Right ventricle myocardium inferior (tissue), 1 donor: ENCODE measurements around the gene SCAPER. TPM values are rescaled to one million over a fixed set of nuclear protein-coding genes. Genes with fewer than 3 reads are reported as not detected.
A peak's percentile ranks its signal among the peaks of the same experiment; 100 is the strongest.
"Not testable (repeated sequence)": the region's sequence is repeated elsewhere in the genome, so short reads cannot be mapped to it uniquely, and the experiment has no call there.

Experiments used
- ATAC-seq: fragments of 200-7000 bp; cut with Tn5 transposase; one replicate; pipeline ENCODE4 v1.9.1; 2020; ENCODE audit warnings: mild to moderate bottlenecking, moderate library complexity
- DNase-seq: peaks from one replicate; pipeline ENCODE4 v3.0.0; 2021; ENCODE audit errors: missing footprints
- intact Hi-C: fragments of 100-400 bp; cut with DNase I; formaldehyde crosslinking; loops from one replicate; pipeline ENCODE4 v1.11.0; 2022
- total RNA-seq: library from RNA; stranded (reverse); fragmentation: NEBNext Ultra II Directional; extraction: Animal tissue kit (Norgen Biotek cat#: 25700); gene quantifications from one replicate; pipeline ENCODE4 v1.2.1, GENCODE V29; 2021
- donor health status: DM: no; HTN: yes; CAD: no; lungs with severe emphysema.

SCAPER gene
- total RNA-seq, 1 donor from 2014 or later: 47.6 TPM

- ATAC-seq: no peak
- intact Hi-C loops: no loop called here
- DNase-seq: no peak
Measured at GRCh38 chr15:76916369-76916768, 11.2 kb upstream of the SCAPER start.

GRCh38 chr15:76913737-76914136 lies 8.6 kb upstream of the SCAPER start:
- ATAC-seq (no peak), DNase-seq (no peak)
- intact Hi-C loops: no loop called here

GRCh38 chr15:76912430-76912829 lies 7.3 kb upstream of the SCAPER start:
- DNase-seq: no peak
- no peak for ATAC-seq
- intact Hi-C loops: no loop called here

- no peak for ATAC-seq
Measured at GRCh38 chr15:76905855-76906254, 715 bp upstream of the SCAPER start.

DNA sequence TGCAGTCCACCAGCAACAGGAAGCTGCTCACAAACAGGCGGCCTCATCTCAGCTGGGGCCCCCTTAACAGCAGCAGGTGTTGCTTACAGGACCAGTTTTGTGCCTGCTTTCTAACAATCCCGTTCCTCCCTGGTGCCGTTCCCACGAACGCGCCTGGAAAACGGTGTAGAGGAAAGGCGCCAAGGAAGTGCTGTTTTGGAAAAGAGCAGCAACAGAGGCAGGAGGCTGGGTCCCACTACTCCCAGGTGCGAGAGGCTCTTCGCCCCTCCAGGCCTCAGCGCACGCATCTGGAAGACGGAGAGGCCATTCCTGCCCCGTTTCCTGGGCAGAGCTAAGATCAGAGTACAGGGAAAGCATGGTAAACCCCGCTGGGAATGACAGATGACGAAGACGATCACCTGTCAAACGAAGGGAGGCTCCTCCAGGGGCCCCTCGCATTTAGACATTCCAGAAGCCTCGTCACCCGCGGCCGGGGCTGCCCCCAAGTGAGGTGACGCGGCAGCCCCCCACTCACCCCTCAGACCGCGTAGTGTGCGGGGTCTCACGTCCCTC lies 603 bp downstream of the SCAPER start:
- DNase-seq: no peak
- intact Hi-C loops: no loop called here
- ATAC-seq: peak; percentile 21

More at GRCh38 chr15:76905855-76906254, 715 bp upstream of the SCAPER start:
- intact Hi-C loops: no loop called here
- no peak for DNase-seq

DNA sequence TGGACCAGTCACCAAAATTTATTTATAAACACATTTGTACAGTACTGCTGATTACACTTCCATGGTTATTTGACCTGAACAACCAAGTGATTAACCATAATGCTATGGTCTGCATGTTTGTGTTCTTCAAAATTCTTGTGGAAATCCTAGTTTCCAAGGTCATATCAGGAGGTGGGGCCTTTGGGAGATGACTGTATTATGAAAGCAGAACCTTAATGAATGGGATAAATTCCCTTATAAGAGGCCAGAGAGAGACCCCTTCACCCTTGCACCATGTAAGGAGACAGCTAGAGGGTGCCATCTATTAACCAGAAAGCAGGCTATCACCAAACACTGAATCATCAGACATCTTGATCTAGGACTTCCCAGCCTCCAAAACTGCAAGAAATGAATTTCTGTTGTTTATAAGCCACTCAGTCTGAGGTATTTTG lies 1.9 kb downstream of the SCAPER start:
- ATAC-seq: no peak
- intact Hi-C loops: no loop called here
- DNase-seq: no peak

DNA sequence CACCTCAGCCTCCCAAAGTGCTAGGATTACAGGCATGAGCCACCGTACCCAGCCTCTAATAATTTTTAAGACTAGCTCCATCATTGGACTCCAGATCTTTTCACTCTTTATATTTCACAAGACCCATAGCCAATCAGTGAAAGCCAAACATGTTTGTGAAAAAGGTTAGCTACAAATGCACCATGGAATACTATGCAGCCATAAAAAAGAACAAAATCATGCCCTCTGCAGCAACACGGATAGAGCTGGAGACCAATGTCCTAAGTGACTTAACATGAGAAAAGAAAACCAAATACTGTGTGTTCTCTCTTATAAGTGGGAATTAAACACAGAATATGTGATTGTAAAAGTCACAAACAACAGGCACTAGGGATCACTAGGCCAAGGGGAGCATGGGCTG lies 3.2 kb downstream of the SCAPER start:
- no peak for ATAC-seq
- intact Hi-C loops: no loop called here
- no peak for DNase-seq

DNA sequence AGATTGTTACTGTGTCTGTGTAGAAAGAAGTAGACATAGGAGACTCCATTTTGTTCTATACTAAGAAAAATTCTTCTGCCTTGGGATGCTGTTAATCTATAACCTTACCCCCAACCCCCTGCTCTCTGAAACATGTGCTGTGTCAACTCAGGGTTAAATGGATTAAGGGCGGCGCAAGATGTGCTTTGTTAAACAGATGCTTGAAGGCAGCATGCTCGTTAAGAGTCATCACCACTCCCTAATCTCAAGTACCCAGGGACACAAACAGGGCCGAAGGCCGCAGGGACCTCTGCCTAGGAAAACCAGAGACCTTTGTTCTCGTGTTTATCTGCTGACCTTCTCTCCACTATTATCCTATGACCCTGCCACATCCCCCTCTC lies 5.2 kb downstream of the SCAPER start:
- ATAC-seq, intact Hi-C loops, DNase-seq: not testable (repeated sequence)

DNA sequence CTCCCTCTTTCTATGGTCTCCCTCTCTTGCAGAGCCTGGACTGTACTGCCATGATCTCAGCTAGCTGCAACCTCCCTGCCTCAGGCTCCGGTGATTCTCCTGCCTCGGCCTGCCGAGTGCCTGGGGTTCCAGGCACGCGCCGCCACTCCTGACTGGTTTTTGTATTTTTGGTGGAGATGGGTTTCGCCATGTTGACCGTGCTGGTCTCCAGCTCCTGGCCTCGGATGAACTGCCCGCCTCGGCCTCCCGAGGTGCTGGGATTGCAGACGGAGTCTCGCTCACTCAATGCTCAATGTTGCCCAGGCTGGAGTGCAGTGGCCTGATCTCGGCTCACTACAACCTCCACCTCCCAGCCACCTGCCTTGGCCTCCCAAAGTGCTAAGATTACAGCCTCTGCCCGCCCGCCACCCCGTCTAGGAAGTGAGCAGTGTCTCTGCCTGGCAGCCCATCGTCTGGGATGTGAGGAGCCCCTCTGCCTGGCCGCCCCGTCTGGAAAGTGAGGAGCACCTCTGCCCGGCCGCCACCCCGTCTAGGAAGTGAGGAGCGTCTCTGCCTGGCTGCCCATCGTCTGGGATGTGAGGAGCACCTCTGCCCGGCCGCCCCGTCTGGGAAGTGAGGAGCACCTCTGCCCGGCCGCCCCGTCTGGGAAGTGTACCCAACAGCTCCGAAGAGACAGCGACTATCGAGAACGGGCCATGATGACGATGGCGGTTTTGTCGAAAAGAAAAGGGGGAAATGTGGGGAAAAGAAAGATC lies 5.8 kb downstream of the SCAPER start:
- intact Hi-C loops, DNase-seq, ATAC-seq: not testable (repeated sequence)

DNA sequence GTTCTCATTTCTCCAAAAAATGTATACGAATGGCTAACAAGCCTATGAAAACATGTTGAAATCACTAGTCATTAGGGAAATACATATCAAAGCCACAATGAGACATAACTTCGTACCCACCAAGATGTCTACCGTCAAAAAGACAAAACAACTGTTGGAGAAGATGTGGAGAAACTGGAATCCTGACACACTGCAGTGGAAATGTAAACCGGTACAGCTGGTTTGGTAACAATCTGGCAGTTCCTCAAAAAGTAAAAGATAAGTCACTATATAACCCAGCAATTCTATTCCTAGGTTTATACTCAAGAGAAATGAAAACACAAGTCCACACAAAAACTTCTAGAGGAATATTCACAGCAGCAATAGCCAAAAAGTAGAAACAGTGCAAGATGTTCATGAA lies 7.0 kb downstream of the SCAPER start:
- intact Hi-C loops: no loop called here
- DNase-seq (no peak), ATAC-seq (no peak)

DNA sequence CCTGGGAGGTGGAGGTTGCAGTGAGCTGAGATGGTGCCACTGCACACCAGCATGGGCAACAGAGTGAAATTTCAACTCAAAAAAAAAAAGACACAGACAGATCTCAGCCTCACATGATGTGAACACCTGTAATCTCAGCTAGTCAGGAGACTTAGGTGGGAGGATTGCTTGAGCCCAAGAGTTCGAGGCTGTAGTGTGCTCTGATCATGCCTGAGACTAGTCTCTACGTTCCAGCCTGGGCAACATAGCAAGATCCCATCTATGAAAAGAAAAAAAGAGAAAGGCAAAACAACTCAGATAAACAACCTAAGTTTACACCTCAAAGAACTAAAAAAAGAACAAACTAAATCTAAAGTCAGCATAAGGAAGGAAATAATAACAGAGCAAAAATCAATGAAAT lies 11.0 kb downstream of the SCAPER start:
- intact Hi-C loops: no loop called here
- ATAC-seq (no peak), DNase-seq (no peak)

GRCh38 chr15:76892836-76893235 lies 12.3 kb downstream of the SCAPER start:
- ATAC-seq, intact Hi-C loops, DNase-seq: not testable (repeated sequence)

DNA sequence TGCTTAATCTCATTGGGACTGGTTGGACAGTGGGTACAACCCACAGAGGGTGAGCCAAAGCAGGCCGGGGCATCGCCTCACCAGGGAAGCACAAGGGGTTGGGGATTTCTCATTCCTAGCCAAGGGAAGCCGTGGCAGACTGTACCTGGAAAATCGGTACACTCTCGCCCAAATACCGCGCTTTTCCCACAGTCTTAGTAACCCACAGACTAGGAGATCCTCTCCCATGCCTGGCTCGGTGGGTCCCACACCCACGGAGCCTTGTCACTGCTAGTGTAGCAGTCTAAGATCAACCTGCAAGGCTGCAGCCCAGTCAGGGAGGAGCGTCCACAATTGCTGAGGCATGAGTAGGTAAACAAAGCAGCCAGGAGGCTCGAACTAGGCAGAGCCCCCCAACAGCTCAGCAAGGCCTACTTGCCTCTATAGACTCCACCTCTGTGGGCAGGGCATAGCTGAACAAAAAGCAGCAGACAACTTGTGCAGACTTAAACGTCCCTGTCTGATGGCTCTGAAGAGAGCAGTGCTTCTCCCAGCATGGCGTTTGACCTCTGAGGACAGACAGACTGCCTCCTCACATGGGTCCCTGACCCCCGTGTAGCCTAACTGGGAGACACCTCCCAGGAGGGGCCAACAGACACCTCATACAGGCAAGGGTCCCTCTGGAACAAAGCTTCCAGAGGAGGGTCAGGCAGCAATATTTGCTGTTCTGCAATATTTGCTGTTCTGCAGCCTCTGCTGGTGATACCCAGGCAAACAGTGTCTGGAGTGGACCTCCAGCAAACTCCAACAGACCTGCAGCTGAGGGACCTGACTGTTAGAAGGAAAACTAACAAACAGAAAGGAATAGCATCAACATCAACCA lies 17.6 kb downstream of the SCAPER start:
- intact Hi-C loops, ATAC-seq: not testable (repeated sequence)
- peak; percentile 62 for DNase-seq

- DNase-seq: no peak
- no peak for ATAC-seq
- intact Hi-C loops: no loop called here
Measured at GRCh38 chr15:76885212-76885611, 19.9 kb downstream of the SCAPER start.

- intact Hi-C loops: no loop called here
- ATAC-seq (no peak), DNase-seq (peak; percentile 55)
Measured at GRCh38 chr15:76875911-76876310, 29.2 kb downstream of the SCAPER start.

DNA sequence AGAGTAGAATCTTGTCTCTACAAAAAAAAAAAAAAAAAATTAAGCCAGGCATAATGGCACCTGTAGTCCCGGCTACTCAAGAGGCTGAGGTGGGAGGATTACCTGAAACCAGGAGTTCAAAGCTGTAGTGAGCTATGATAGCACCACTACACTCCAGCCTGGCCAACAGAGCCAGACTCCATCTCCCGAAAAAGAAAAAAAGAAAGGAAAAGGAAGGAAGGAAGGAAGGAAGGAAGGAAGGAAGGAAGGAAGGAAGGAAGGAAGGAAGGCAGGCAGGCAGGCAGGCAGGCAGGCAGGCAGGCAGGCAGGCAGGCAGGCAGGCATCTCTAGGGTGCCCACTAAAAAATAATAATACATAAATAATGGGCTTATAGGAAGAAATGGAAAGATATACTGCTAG lies 32.1 kb downstream of the SCAPER start:
- ATAC-seq, DNase-seq, intact Hi-C loops: not testable (repeated sequence)

GRCh38 chr15:76871930-76872329 lies 33.2 kb downstream of the SCAPER start:
- ATAC-seq (no peak), DNase-seq (no peak)
- intact Hi-C loops: no loop called here

DNA sequence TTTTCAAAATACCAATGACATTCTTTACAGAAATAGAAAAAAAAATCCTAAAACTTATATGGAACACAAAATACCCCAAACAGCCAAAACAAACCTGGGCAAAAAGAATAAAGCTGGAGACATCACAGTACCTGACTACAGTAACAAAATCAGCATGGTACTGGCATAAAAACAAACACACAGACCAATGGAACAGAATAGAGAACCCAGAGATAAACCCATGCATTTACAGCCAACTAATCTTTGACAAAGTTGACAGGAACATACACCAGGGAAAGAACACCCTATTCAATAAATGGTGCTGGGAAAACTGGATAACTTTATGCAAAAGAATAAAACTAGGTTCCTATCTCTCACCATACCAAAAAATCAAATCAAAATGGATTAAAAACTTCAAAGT lies 36.4 kb downstream of the SCAPER start:
- intact Hi-C loops: loop anchor here (10.0 kb wide), 3 partner anchors 224 to 674 kb away; no protein-coding TSS in a partner anchor
- DNase-seq: no peak
- peak; percentile 50 for ATAC-seq

DNA sequence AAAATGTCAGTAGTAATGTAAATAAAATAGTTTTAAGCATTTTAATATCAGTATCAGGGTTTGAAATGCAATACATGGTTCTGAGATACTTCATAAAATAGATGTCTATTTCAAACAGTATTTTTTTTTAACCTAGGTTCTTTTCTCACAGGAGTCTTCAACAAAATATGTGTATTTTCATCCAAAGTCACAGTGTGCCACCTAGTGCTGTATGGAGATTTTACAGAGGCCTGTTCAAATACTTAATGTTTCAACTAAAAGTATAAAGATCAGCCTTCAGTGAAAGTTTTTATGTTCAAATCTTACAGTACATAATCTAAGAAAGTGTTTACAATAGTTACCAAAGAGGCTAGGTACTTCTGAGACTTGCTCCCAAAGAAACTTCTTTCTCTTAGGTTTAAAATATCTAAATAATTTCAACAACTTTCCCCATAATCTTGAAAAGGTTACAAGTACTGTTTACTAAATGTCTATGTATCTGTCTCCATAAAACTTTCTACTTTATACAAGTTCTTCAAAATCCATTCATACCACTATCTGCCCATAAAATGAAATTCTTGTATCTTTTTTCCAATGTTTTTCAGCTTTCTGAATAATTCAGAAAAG lies 38.3 kb downstream of the SCAPER start:
- DNase-seq: no peak
- ATAC-seq: peak; percentile 64
- intact Hi-C loops: loop anchor here (10.0 kb wide), 3 partner anchors 222 to 672 kb away; no protein-coding TSS in a partner anchor
